H1 (cell line): ENCODE results near the gene DBR1. TPM values are rescaled to one million over a fixed set of nuclear protein-coding genes. Genes with fewer than 3 reads are reported as not detected.

Experiments used
- CTCF ChIA-PET: fragments of 300-600 bp; sonication (Branson Sonifier 250); formaldehyde crosslinking; loops from one replicate; lab custom pipeline; 2021; ENCODE audit not compliant: partially characterized antibody; lab: Charles Lee
- POLR2A ChIA-PET: fragments of 300-600 bp; sonication (Branson Sonifier 250); formaldehyde crosslinking; loops from one replicate; lab custom pipeline; 2021; ENCODE audit warnings: inconsistent platforms; ENCODE audit not compliant: partially characterized antibody; lab: Charles Lee
- DNase-seq, 2 experiments: peaks; one replicate each; pipeline versions ENCODE4 v3.0.0 to v3.0.0-alpha.2; 2010 to 2022; ENCODE audit warnings: low spot score in 2 of 2, low read depth in 1 of 2, mixed read lengths in 1 of 2
- FAIRE-seq: peaks from 2 replicates; lab custom pipeline; 2011; peaks lifted over from hg19 to GRCh38; lab: Jason Lieb, UNC
- H2AFZ ChIP-seq: 2 replicates; pipeline ENCODE4 v1.8.1; 2012; ENCODE audit warnings: low read length, inconsistent platforms
- H2AK5ac ChIP-seq: 2 replicates; pipeline ENCODE4 v1.6.1; 2013; ENCODE audit warnings: low read depth, low read length
- H2BK120ac ChIP-seq: replicated peaks from 2 replicates; pipeline ENCODE3; 2013; ENCODE audit warnings: low read depth, low read length, inconsistent platforms
- H2BK12ac ChIP-seq: 2 replicates; pipeline ENCODE4 v1.6.1; 2013; ENCODE audit warnings: low read depth, low read length
- H2BK15ac ChIP-seq: 2 replicates; pipeline ENCODE4 v1.6.1; 2013; ENCODE audit warnings: low read length
- H2BK20ac ChIP-seq: 2 replicates; pipeline ENCODE4 v1.6.1; 2013; ENCODE audit warnings: low read length
- H2BK5ac ChIP-seq: 2 replicates; pipeline ENCODE4 v1.6.1; 2013; ENCODE audit warnings: low read depth, low read length
- H3K14ac ChIP-seq: 2 replicates; pipeline ENCODE4 v1.6.1; 2013; ENCODE audit warnings: inconsistent platforms; ENCODE audit not compliant: insufficient read length
- H3K18ac ChIP-seq: 2 replicates; pipeline ENCODE4 v1.6.1; 2013; ENCODE audit warnings: low read length; ENCODE audit errors: extremely low read depth
- H3K23ac ChIP-seq: 2 replicates; pipeline ENCODE4 v1.6.1; 2013; ENCODE audit warnings: inconsistent platforms; ENCODE audit not compliant: insufficient read length
- H3K23me2 ChIP-seq: 2 replicates; pipeline ENCODE4 v1.6.1; 2013; ENCODE audit warnings: low read depth, low read length
- H3K27ac ChIP-seq: 2 replicates; pipeline ENCODE4 v1.6.1; 2011; ENCODE audit warnings: low read depth, low read length, inconsistent platforms
- H3K27me3 ChIP-seq, 4 experiments: replicated peaks in 1 of 4; 1 replicate in 1 of 4; 2 replicates in 3 of 4; pipeline versions ENCODE4 v1.6.1 to v1.8.1; 2011 to 2013; ENCODE audit warnings: low read length in 3 of 4, mild to moderate bottlenecking in 3 of 4, inconsistent platforms in 2 of 4, mixed read lengths in 2 of 4, moderate library complexity in 1 of 4; ENCODE audit not compliant: control insufficient read depth in 3 of 4, insufficient read depth in 3 of 4; ENCODE audit errors: extremely low read depth in 1 of 4
- H3K36me3 ChIP-seq, 4 experiments: 2 replicates each; pipeline versions ENCODE4 v1.6.1 to v1.8.1; 2011 to 2013; ENCODE audit warnings: mild to moderate bottlenecking in 4 of 4, low read length in 3 of 4, moderate library complexity in 2 of 4, control low read depth in 1 of 4, inconsistent platforms in 1 of 4; ENCODE audit not compliant: insufficient read depth in 4 of 4, control insufficient read depth in 2 of 4
- H3K4ac ChIP-seq: replicated peaks from 2 replicates; pipeline ENCODE3; 2013; ENCODE audit warnings: low read length, low read depth, mixed read lengths, inconsistent platforms; ENCODE audit not compliant: insufficient read length
- H3K4me1 ChIP-seq, 4 experiments: replicated peaks in 1 of 4; 1 replicate in 1 of 4; 2 replicates in 3 of 4; pipeline versions ENCODE4 v1.6.1 to v1.8.1; 2011 to 2013; ENCODE audit warnings: low read length in 3 of 4, inconsistent platforms in 2 of 4, mixed read lengths in 1 of 4; ENCODE audit not compliant: insufficient read depth in 4 of 4, control insufficient read depth in 3 of 4
- H3K4me2 ChIP-seq, 2 experiments: 2 replicates each; pipeline versions ENCODE4 v1.6.1 to v1.8.1; 2011 to 2013; ENCODE audit warnings: low read depth in 2 of 2, low read length in 2 of 2, control low read depth in 1 of 2, inconsistent platforms in 1 of 2, mild to moderate bottlenecking in 1 of 2; ENCODE audit not compliant: insufficient read depth in 1 of 2
- H3K4me3 ChIP-seq, 4 experiments: fragments of 200-600, 300-600 bp in 1 of 4; sonication (generic), shearing (Covaris generic), sonication (Bioruptor Twin) in 1 of 4; 2 replicates each; pipeline versions ENCODE4 v1.5.1 to v1.8.1; 2011 to 2016; ENCODE audit warnings: low read length in 4 of 4, low read depth in 3 of 4, control low read depth in 2 of 4, inconsistent platforms in 2 of 4, mild to moderate bottlenecking in 2 of 4, mixed read lengths in 1 of 4, moderate library complexity in 1 of 4; ENCODE audit not compliant: insufficient read depth in 2 of 4; ENCODE audit errors: extremely low read depth in 1 of 4
- H3K56ac ChIP-seq: replicated peaks from 2 replicates; pipeline ENCODE3; 2013; ENCODE audit warnings: low read depth, mild to moderate bottlenecking, mixed read lengths, low read length, inconsistent platforms; ENCODE audit not compliant: insufficient read length
- H3K79me1 ChIP-seq: 2 replicates; pipeline ENCODE4 v1.6.1; 2013; ENCODE audit warnings: low read depth, low read length, control low read depth
- H3K79me2 ChIP-seq, 2 experiments: 2 replicates each; pipeline versions ENCODE4 v1.6.1 to v1.8.1; 2012 to 2013; ENCODE audit warnings: low read length in 2 of 2, mild to moderate bottlenecking in 2 of 2, inconsistent platforms in 1 of 2; ENCODE audit not compliant: insufficient read depth in 2 of 2, control insufficient read depth in 1 of 2
- H3K9ac ChIP-seq, 4 experiments: replicated peaks in 1 of 4; 1 replicate in 1 of 4; 2 replicates in 3 of 4; pipeline versions ENCODE4 v1.6.1 to v1.8.1; 2011 to 2013; ENCODE audit warnings: low read depth in 3 of 4, low read length in 3 of 4, control low read depth in 2 of 4, mild to moderate bottlenecking in 2 of 4, moderate library complexity in 2 of 4, inconsistent platforms in 1 of 4; ENCODE audit errors: extremely low read depth in 1 of 4
- H3K9me3 ChIP-seq, 2 experiments: 2 replicates each; pipeline versions ENCODE4 v1.6.1 to v1.8.1; 2012 to 2013; ENCODE audit warnings: mild to moderate bottlenecking in 2 of 2, moderate library complexity in 2 of 2, control low read depth in 1 of 2, inconsistent platforms in 1 of 2, low read depth in 1 of 2, low read length in 1 of 2, mixed read lengths in 1 of 2; ENCODE audit not compliant: insufficient read depth in 2 of 2
- H4K20me1 ChIP-seq, 2 experiments: replicated peaks in 1 of 2; 2 replicates each; pipeline versions ENCODE3 to v1.8.1; 2011 to 2013; ENCODE audit warnings: inconsistent platforms in 2 of 2, low read length in 2 of 2, mild to moderate bottlenecking in 1 of 2; ENCODE audit not compliant: insufficient read depth in 2 of 2, control insufficient read depth in 1 of 2
- H4K5ac ChIP-seq: 2 replicates; pipeline ENCODE4 v1.6.1; 2013; ENCODE audit warnings: low read length, low read depth, mixed read lengths, inconsistent platforms; ENCODE audit not compliant: insufficient read length
- H4K8ac ChIP-seq: 2 replicates; pipeline ENCODE4 v1.8.0; 2013; ENCODE audit warnings: mild to moderate bottlenecking, moderate library complexity, low read length, inconsistent platforms; ENCODE audit not compliant: insufficient read depth; ENCODE audit errors: extremely low read depth
- H4K91ac ChIP-seq: replicated peaks from 2 replicates; pipeline ENCODE3; 2013; ENCODE audit warnings: low read length, mixed read lengths, inconsistent platforms; ENCODE audit not compliant: insufficient read length
- CBX8 ChIP-seq: fragments of 300-800, 300-1000 bp; sonication (generic); IDR thresholded peaks from 2 replicates; pipeline ENCODE4 v1.7.1; 2016; ENCODE audit warnings: low read depth, low read length, borderline replicate concordance
- CEBPB ChIP-seq: IDR thresholded peaks from 2 replicates; pipeline ENCODE4 v1.6.1; 2012; ENCODE audit warnings: low read depth, low read length
- EGR1 ChIP-seq: IDR thresholded peaks from 2 replicates; pipeline ENCODE4 v1.6.1; 2011; ENCODE audit warnings: low read depth, low read length, borderline replicate concordance
- HDAC6 ChIP-seq: IDR thresholded peaks from one replicate; pipeline ENCODE4 v1.7.1; 2012; ENCODE audit warnings: low read depth, mild to moderate bottlenecking, inconsistent platforms, low read length, moderate library complexity
- MAFK ChIP-seq: IDR thresholded peaks from 2 replicates; pipeline ENCODE4 v1.6.1; 2012; ENCODE audit warnings: low read depth, mild to moderate bottlenecking, improper control_type of control experiment, low read length
- MAX ChIP-seq: IDR thresholded peaks from 2 replicates; pipeline ENCODE4 v1.6.1; 2012; ENCODE audit warnings: inconsistent platforms
- POLR2AphosphoS5 ChIP-seq: IDR thresholded peaks from 2 replicates; pipeline ENCODE4 v1.6.1; 2011; ENCODE audit warnings: low read depth, low read length
- RNF2 ChIP-seq: fragments of 200-900, 300-1000 bp; sonication (generic); IDR thresholded peaks from 2 replicates; pipeline ENCODE4 v1.7.1; 2016; ENCODE audit warnings: borderline replicate concordance, low read depth, mild to moderate bottlenecking, antibody characterized with exemption, low read length; ENCODE audit not compliant: poor library complexity, severe bottlenecking; ENCODE audit errors: missing control alignments
- SIX5 ChIP-seq: IDR thresholded peaks from 2 replicates; pipeline ENCODE4 v1.6.1; 2011; ENCODE audit warnings: mild to moderate bottlenecking, low read depth, low read length
- WGBS, 2 experiments: shearing (Covaris generic) in 1 of 2; methylation state at CpG; one replicate each; pipeline versions ENCODE4 v1.1.6 to v1.1.7; 2013 to 2015; ENCODE audit warnings: low lambda C conversion rate in 2 of 2, mixed read lengths in 2 of 2, inconsistent platforms in 1 of 2, low coverage in 1 of 2, missing lambda C conversion rate in 1 of 2; ENCODE audit not compliant: insufficient replicate concordance in 2 of 2, insufficient coverage in 1 of 2, insufficient read length in 1 of 2; ENCODE audit errors: extremely low coverage in 1 of 2, missing lambda C conversion rate in 1 of 2; 5-methylcytosine and 5-hydroxymethylcytosine counted together
- polyA plus RNA-seq, 7 experiments: library from polyadenylated mRNA; depleted of rRNA in 3 of 7; stranded (reverse) in 5 of 7; unstranded in 2 of 7; fragments of >200 nt in 5 of 7; fragments of 200-250 nt in 2 of 7; gene quantifications; 1 replicate in 5 of 7; 2 replicates in 1 of 7; 4 replicates in 1 of 7; pipeline versions ENCODE4 v1.2.1 to v1.2.3, GENCODE V29; 2011 to 2013; ENCODE audit warnings: missing spikeins in 2 of 7, mixed read lengths in 2 of 7
- total RNA-seq: library from RNA; stranded (reverse); fragmentation: NEBNext Ultra II Directional; extraction: Animal tissue kit (Norgen Biotek cat#: 25700); gene quantifications from 2 replicates; pipeline ENCODE4 v1.2.1, GENCODE V29; 2021

The DBR1 gene
- total and polyA plus RNA-seq, 2 of the 8 experiments (the other 6 are each of a cell fraction or from before 2014, with no cell fraction given): 10.1 to 18.3 TPM

GRCh38 chr3:138127636-138128365 is 46.9 kb downstream of the DBR1 start:
- no peaks in the 10 kb centered on the region for H3K4me1 ChIP-seq
- H2BK5ac ChIP-seq: no peak overlapping the region
- no peak overlapping the region for H3K4me3 ChIP-seq
- no peak overlapping the region for H2BK120ac ChIP-seq
- no peak overlapping the region for H3K4ac ChIP-seq
- TF ChIP-seq CEBPB (no peak), POLR2AphosphoS5 (no peak), MAFK (no peak), MAX (no peak), HDAC6 (no peak), RNF2 (no peak), CBX8 (no peak), EGR1 (no peak), SIX5 (no peak)
- POLR2A ChIA-PET: interaction anchor here (1.5 kb wide), 1 partner anchor 60 kb away, joined by 3 read pairs; the partner anchor contains the start of gene ARMC8
- no peaks in the 10 kb centered on the region for H3K36me3 ChIP-seq
- no peak overlapping the region for H2BK20ac ChIP-seq
- no peak overlapping the region for H2BK15ac ChIP-seq
- CTCF ChIA-PET: interaction anchor here (0.7 to 1.7 kb wide), 5 partner anchors 8 to 41 kb away, joined by 3 to 9 read pairs (median 3); partner anchors contain the start of gene DZIP1L
- FAIRE-seq: no peak
- peaks cover 0 to 9% of the 10 kb centered on the region in 2 experiments; a peak in 1 of 4 replicates for H3K9me3 ChIP-seq
- no peak overlapping the region for H4K5ac ChIP-seq
- H3K4me2 ChIP-seq: no peak overlapping the region
- no peaks in the 10 kb centered on the region for H4K20me1 ChIP-seq
- no peak overlapping the region for H3K18ac ChIP-seq
- no peak overlapping the region for H3K14ac ChIP-seq
- WGBS, 2 experiments: 93% methylated on average over 1 of the region's 1 CpG; no CpG with 5 or more reads in 1 of the 2 experiments
- H3K9ac ChIP-seq: no peak overlapping the region
- no peak overlapping the region for H3K56ac ChIP-seq
- no peak overlapping the region for H2BK12ac ChIP-seq
- no peaks in the 10 kb centered on the region for H3K79me2 ChIP-seq
- DNase-seq: no peak
- H3K23ac ChIP-seq: no peak overlapping the region
- H2AK5ac ChIP-seq: no peak overlapping the region
- no peaks in the 10 kb centered on the region for H3K79me1 ChIP-seq
- no peak overlapping the region for H4K91ac ChIP-seq
- H4K8ac ChIP-seq: no peak overlapping the region
- no peaks in the 10 kb centered on the region for H3K27me3 ChIP-seq
- H3K23me2 ChIP-seq: no peaks in the 10 kb centered on the region
- no peak overlapping the region for H3K27ac ChIP-seq
- H2AFZ ChIP-seq: no peak overlapping the region
